ENCODE measurements around the gene ICAM2.

The ICAM2 gene

GRCh38 chr17:64020056-64020766 lies at the start of gene ICAM2:
Gene ICAM2 (minus strand): TSS chr17:64020633. CDS start chr17:64006691, 13,942 bp downstream.
- peak; percentile 87 for DNase-seq

GRCh38 chr17:64070213-64070612 lies 49.8 kb upstream of the ICAM2 start:
- no peak for DNase-seq

GRCh38 chr17:64069143-64069542 lies 48.7 kb upstream of the ICAM2 start:
- no peak for DNase-seq

GRCh38 chr17:64067657-64068056 lies 47.2 kb upstream of the ICAM2 start:
- no peak for DNase-seq

GRCh38 chr17:64066716-64067115 lies 46.3 kb upstream of the ICAM2 start:
- peak; percentile 57 for DNase-seq

- DNase-seq = no peak
These were observed 44.7 kb upstream of the ICAM2 start for GRCh38 chr17:64065161-64065560.

- no peak for DNase-seq
These were observed 43.9 kb upstream of the ICAM2 start for GRCh38 chr17:64064331-64064730.

- peak; percentile 43 for DNase-seq
These were observed 43.4 kb upstream of the ICAM2 start for GRCh38 chr17:64063766-64064224.

GRCh38 chr17:64063088-64063487 lies 42.7 kb upstream of the ICAM2 start:
- no peak for DNase-seq

- no peak for DNase-seq
These were observed 40.9 kb upstream of the ICAM2 start for GRCh38 chr17:64061178-64061898.

- no peak for DNase-seq
These were observed 39.9 kb upstream of the ICAM2 start for GRCh38 chr17:64060331-64060730.

GRCh38 chr17:64059756-64060155 lies 39.3 kb upstream of the ICAM2 start:
- DNase-seq = no peak

- DNase-seq = no peak
These were observed 38.2 kb upstream of the ICAM2 start for GRCh38 chr17:64058621-64059020.

GRCh38 chr17:64057701-64058263 lies 37.3 kb upstream of the ICAM2 start:
- DNase-seq = no peak

GRCh38 chr17:64056269-64057005 lies 36.0 kb upstream of the ICAM2 start:
- DNase-seq = no peak

GRCh38 chr17:64055183-64056142 lies 35.0 kb upstream of the ICAM2 start:
- no peak for DNase-seq

- no peak for DNase-seq
These were observed 33.9 kb upstream of the ICAM2 start for GRCh38 chr17:64054304-64054703.

GRCh38 chr17:64053101-64053500 lies 32.7 kb upstream of the ICAM2 start:
- no peak for DNase-seq

- no peak for DNase-seq
These were observed 30.7 kb upstream of the ICAM2 start for GRCh38 chr17:64051153-64051552.

GRCh38 chr17:64048805-64049204 lies 28.4 kb upstream of the ICAM2 start:
- DNase-seq = no peak

GRCh38 chr17:64045176-64045575 lies 24.7 kb upstream of the ICAM2 start:
- DNase-seq = no peak

All from activated effector memory CD4-positive, alpha-beta T cell treated with Interleukin-2 at 50 U/mL for 16 hours (primary cell).